GM19455 (cell line): ENCODE results near the gene KIF6.

Experiments
- ATAC-seq: cut with Tn5 transposase; IDR thresholded peaks from one replicate; pipeline ENCODE4 v1.9.1; 2021; ENCODE audit not compliant: unreplicated experiment

The KIF6 gene

DNA sequence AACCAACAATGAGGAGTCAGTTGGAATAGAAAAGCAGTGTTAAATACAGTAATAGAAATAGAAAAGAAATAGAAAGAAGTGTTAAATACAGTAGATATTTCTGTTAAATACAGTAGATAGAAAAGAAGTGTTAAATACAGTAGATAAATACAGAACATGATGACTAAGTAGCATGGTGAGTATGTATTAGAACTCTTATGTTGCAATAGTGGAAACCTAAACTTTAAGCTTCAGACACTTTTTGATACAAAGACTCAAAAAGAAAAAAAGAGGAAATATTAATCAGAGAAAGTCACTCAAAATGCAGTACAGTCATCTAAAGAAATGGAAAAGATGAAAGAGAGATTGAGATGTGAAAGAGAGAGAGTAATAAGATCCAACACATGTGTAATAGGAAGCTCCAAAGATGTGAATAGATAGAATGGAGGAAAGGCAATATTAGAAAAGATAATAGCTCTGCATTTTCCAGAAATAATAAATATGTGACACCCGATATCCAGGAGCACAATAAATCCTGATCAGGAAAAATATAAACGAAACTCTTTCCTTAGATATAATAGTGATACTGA, 271.2 kb downstream of the KIF6 start:
- no peak for ATAC-seq

DNA sequence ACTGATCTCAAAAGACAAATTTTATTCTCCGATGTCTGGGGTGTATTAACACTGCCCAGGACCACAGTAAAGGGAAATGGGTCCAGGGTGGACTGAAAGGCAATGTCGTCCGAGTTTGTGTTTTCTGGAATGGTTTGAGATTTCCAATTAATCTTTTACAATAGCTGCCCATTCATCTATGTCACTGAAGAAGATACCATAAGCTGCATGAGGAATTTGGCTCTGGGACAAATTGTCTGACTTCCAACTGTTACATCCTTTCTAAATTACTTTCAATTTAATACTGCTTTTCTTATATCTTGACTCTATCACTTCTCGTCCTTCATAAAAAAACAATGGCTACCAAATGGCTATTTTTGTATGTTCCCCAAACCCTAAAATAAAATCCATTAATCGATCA, 272.0 kb downstream of the KIF6 start:
- ATAC-seq: no peak

DNA sequence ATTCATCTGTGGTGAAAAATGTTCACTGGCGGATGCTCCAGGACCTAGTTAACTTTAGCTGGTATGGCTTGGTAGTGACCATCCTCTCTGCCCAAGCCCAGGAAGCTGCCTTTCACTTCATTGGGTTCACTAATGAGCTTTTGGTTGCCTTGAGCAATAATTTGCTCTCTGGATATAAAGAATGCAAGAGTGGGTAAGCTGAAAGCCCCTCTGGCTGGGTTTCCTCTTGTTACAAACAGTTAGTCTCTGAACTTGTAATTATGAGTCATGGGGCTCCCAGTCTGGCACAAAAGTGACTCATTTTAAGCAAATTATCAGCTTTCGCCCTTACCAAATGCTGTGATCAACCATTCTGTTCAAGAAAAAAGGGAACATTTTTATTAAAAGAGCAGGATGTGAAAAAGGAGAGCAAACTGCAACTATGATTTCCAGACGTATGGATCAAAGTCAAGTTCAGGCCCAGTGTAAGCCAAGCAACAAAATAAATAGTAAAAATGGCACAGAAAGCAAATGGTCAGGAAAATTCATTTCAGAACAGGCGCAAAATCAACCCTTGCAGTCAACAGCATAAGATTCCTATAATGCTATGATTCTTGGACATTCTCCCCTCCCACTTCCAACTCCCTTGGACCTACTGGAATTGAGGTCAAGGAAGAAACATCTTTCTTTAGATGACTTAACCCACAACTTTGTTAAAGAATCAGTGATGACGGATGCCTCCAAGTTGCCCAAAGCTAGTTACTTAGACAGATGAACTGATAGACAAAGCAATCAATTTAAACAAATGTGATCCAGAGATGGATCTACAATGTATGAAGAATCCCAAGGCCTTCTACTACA, 272.7 kb downstream of the KIF6 start:
- no peak for ATAC-seq

DNA sequence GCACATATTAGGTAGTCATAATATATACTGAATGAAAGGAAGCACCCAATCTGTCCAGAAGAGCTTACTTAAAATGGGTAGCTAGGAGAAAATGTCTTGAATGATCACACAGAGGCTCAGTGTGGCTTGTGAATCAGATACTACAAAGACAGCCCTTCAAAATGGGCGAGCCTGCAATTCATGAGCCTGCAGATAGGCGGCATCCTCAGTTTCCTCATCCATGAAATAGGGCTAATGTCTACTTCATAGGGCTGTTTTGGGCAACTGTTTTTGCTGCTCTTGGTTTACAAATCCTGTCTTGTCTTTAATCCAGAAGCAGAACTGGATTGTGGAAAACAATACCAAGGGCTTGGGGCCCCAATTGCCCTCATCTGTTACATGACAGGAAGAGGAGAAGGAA, 273.4 kb downstream of the KIF6 start:
- no peak for ATAC-seq

DNA sequence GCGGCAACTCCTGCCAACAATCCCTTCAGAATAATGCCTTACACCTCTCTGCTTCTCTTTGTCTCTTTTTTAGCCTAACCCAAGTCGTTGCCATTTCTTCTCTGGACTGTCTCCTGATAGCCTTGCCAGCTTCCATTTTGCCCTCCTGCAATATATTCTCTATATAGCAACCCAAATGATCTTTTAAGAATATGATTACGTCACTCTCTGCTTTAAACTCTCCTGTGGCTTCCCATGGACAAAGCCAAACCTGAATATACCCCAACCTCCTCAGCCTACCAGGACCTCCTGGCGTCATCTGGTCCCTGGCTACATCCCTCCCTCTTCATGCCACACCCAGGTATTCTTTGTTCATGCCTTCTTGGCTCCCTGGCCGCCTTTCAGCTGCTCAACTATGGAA, 276.2 kb downstream of the KIF6 start:
- ATAC-seq: no peak

DNA sequence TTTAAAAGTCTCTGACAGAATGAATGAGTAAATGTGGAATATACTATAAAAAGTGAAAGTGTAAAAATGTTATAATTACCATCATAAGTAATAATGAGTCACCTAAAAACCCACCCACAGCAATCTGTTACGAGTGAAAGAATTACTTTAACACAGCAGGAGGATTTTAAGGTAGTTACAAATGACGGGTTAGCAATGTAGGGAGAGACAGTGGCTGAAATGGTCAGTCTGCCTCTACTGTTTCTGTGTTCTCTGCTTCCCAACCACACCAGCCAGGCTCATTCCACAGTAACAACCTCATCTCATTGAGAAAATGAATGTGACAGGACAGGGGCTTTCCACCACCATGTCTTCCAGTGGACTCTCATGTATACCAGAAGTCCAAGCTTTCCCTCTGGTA, 278.3 kb downstream of the KIF6 start:
- no peak for ATAC-seq

DNA sequence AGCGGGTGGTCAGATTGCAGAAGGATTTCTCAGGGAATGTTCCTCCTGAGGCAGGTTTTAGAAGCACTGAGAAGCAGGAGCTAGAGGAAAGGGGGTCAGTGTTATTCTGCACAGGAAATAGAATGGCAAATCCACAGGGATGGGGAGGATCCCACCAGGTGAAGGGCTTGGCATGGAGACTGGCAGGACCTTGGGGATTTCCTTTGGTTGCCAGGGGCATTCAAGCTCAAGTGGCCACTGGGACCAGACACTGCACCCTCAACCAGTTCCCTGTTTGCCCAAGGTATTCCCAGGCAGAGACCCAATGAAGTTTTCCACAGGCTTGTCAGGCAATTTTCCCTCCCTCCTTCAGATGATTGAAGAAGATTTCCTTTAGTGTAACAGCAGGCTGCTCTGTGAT, 279.5 kb downstream of the KIF6 start:
- no peak for ATAC-seq

DNA sequence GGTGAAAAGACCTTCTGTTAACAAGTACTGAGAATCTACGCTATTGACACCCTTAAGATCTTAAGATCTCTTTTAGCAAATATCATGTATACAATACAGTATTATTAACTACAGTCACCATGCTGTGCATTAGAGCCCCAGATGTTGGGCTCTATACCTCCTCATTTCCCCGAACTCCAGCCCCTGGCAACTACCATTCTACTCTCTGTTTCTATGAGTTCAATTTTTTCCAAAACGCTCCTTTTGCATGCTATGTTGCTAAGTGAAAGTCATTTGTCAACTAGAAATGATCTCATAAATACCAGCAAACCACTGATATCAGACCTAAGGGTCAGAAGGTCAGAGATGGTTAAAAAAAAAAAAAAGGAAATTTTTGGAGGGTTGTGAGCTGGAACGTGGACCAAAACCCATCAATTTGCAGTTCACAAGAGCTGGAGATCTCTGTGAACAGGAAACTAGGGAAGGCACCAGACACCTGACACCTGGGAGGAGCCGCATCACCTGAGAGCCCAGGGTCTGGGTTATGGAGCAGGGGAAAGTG, 280.7 kb downstream of the KIF6 start:
- ATAC-seq: no peak

DNA sequence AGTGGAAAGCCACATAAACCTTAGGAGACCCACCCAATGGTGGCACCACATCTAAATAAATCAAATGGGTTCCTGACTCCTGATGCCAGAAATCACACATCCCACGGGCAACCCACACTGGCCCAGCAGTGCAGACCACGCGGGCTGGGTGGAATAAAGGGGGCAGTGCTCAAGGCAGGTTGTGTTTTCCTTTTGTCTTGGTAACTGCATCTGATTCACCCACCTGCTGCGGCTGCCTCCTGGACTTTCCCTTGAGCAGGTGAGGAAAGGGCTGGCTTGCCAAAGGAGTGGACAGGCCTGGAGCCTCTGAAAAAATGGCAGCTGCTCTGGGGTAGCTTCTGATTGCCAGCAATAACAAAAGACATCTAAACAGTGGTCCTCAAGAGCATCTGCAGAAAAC, 283.2 kb downstream of the KIF6 start:
- no peak for ATAC-seq

DNA sequence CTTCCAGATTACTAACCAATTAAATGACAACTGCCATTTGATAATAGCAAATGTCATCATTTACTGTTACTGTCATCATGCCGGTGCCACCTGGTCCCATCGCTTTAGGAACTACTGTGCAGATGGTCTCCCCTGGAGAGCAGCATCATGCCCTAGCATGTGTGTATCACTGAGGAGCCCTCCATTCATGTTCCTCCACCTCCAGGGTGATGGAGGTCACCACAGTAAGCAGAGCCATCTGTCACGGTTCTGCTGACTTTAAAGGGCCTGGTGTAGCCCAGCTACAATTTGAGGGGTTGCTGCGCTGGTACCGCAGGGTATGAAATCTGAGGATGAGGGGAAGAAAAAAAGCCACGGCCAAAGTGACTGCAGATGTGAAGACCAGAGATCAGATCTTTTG, 283.9 kb downstream of the KIF6 start:
- no peak for ATAC-seq

DNA sequence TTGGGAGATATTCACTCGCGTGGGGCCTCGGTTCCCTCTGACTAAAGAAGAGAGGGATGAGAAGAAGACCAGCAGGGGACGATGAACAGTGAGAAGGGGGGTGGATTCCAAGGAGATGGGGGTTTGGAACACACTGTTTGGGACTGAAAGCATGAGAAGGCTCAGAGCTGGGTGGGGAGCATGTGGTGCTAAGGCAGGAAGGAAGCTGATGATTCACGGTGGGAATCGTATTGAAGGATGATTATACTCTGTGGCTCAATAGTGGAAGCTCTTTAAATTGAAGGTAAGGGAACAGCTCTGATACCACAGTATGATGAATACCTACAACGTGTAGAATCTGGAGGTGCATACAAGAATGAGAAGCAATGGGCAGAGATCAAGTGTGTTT, 285.2 kb downstream of the KIF6 start:
- no peak for ATAC-seq

DNA sequence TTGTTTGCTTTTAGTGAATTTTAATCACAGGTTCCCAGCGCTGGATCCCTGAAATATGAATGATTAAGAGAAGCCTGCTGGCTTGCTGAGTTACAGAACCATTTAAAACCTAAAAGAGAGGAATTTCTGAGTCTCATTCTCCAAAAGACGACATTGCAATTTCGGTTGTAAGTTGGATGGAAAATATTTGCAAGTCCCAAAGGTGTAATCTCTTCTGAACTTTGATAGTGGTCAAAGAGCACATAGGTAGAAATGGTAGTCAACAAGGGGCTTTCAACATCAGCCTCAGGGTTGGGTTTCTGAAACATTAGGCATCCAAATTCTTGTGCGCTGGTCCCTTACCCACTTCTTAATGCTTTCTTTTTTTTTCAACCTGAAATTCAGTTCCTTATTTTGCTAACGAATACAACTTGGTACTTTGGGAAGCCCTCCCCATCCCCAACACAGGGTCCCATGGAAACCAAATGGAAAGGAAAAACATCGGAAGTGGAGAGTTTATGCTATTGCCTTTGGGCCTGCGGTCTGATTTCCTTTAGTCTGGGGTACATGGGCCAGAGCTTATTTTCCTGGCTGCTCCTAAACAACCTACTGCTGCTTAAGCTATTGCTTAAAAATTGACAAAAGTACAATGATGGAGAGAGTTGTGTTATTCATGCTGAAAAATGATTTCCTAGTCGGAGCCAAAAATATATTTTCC, 285.7 kb downstream of the KIF6 start:
- no peak for ATAC-seq

DNA sequence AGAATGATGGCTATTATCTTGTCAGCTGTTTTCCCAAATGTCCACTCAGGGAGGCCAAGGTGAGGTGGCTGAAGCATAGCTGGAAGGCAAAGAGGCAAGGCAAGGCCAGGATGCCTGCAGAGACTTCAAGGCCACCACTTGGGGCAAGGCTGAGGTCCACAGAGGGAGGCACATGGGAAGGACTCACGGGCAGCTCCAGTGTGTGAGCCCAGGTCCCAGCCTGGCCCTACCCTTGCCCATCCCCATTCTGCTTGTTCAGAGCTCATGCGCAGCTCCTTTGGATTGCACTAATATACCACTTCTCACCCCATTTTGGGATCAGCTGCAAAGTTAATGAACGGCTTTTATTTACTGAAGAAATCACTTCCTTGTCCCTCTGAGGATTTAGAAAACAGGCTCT, 291.6 kb downstream of the KIF6 start:
- no peak for ATAC-seq

DNA sequence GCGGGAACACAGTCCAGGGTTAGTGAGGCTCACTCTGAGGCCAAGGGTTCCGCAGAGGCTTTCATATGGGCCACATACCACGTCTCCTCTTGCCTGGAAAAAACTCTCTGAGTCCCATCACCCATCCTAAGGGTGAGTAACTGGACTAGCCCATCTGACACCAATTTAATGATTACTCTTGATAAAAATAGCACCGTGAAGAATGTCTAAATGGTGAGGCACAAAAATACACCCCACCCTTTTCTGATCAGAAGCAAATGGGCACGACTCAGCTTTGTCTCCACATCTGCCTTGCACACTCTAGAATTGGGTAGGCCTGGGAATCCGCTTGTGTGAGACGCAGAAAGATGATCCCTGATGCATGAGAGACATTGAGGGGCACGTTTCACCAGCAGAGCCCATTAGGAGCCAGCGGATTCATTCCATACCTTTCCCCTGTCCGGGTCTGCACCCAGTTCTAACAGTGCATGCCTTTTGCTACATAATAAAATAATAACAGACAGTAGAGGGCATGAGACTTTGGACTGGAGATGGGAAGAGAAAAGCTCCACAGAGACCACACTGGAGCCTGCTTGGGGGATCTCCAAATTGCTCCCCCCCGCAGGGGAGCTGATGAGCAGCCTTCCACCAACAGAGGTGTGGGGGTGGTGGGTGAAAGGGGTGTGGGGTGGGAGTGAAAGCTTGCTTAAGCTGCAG, 292.7 kb downstream of the KIF6 start:
- ATAC-seq: no peak

DNA sequence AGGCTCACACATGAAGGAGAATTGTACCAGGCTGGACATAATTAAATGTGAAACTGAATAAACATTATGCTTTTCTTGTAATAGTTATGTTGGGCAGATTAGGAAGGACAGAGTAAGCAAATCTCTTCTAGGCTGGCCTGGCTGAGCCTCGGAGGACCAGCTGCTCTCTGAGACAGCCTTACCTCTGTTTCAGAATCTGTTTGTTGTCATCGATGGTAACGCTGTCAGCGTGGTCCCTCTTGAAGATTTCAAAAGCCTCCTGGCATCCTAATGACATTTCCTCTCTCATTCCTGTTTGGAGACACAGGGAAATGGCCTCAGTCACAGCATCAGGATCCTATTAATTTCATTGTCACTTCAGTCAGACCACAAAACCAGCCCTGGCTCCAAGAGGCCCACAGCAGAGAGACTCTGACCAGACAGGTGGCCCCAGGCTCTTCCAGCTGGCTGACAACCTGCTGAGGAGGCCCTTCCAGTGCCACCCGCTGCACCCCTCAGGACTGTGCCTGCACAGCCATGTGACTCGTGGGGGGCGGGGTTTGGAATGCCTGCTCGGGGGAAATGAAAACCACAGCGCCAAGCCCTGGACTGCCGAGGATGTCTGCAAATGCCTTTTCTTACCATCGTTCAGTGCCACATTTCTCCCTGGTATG, 294.2 kb downstream of the KIF6 start:
- ATAC-seq: no peak

DNA sequence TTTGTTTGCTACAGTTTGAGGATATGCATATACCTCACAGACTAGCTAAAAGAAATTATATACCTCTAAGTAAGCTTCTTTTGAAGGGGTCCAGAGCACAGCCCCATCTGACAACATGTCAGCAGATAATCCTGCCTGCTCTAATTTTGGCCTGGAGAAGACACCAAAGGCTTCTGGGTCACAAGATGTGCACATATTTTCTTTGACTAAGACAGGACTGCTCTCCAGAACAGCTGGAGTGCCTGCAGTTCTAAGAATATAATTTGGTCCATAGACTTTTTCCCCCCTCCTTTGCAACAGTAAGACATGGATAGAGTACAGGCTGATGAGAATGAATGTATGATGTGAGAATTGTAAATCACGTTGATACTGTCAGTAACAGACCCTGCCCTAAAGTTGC, 294.8 kb downstream of the KIF6 start:
- no peak for ATAC-seq

DNA sequence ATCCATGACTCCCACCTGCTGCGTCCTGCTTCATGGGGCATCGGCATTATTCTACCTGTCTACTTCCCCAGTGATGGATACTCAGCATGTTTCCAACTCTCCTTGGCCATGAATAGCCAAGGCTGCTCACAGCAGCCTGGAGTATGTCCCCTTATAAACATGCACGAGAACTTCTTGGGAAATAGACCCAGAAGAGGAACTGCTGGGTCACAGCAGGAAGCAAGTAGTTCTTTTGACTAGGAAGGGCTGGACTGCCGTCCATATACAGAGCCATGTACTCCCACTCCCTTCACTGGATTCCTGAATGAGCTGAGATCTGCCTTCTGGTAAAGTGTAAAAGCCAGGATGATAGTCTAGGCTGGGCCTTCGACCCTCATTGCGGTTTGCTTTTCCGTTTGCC, 296.4 kb downstream of the KIF6 start:
- no peak for ATAC-seq

DNA sequence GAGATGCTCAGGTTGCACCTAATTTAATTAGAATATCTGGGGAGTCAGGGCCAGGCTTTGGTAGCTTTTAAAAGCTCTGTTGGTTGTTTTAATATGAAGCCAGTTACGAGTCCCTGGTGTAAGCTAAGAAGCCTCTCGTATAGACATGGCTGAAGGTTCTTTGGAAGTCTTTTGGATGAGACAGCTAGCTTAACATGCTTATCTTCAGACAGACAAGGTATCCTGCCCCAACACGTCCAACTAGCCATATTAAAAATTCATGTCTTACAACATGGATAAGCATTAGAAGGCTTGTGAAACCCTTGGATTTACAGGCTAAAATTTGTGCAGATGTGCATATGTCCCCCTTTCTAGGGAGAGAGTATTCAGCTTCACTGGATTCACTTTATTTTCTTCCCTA, 297.1 kb downstream of the KIF6 start:
- no peak for ATAC-seq

DNA sequence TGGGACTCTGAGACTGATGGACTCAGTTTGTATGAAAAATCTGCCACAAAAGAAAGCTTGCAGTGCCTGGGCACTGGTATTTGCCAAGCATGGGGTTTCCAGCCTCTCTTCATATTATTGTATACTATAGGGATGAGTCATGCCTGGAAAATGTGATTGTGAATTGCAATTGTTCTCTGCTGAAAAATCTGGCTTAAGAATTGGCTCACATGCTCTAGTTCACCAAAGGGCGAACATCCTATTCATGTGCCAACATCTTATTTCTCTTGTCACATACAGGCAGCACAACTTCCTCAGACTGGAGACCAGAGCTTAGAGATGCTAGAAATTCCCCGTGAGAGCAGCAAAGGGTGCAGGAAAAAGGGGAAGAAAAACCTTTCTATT, 299.1 kb downstream of the KIF6 start:
- ATAC-seq: no peak

DNA sequence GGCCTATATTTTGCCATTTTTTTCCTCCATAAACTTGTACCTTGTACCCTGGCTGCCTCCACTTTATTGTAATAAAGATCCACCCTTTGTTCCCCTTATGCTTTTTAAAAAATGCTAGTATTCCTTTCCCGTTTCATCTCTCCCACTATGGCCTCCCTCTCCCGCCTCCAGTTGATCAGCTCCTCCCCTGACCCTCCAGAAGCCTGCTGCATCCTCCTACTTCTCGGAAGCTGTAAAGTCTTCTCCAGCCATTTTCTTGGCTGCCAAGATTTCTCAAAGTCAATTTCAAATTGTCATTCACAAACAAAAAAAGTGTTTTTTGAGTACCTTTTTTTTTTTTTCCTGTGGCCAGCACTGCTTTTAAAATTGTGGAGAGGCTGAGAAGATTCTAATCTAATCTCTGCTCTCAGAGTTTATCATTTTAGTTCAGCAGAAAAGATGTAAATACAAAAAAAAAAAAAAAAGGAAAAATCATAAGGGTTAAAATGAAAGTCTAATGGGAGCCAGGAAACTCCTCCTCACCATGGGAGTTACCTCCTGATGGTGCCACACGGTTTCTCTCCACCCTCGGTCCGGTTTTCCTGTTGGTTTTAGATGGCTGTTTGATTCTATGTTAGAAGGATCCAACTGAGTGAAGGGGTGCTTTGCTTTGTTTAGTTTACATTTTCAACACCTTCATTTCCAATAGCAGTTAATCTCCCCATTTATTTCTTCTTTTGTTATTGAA, 299.7 kb downstream of the KIF6 start:
- ATAC-seq: no peak
